Measurements from ENCODE around the gene UNKL.
"Not testable (repeated sequence)": the region's sequence is repeated elsewhere in the genome, so short reads cannot be mapped to it uniquely, and the experiment has no call there.

Gene UNKL

GRCh38 chr16:1445518-1446203 is 31.2 kb upstream of the UNKL start:
- no peak for DNase-seq

- no peak for DNase-seq
Observed at GRCh38 chr16:1444730-1445517, 30.4 kb upstream of the UNKL start.

- DNase-seq = no peak
Observed at GRCh38 chr16:1443980-1444729, 29.7 kb upstream of the UNKL start, which contains the start of gene CCDC154. Gene CCDC154, minus strand, starts transcription at chr16:1444556. Its CDS starts 234 bp downstream, at chr16:1444322.

- no peak for DNase-seq
Observed at GRCh38 chr16:1443403-1443973, 29.0 kb upstream of the UNKL start.

GRCh38 chr16:1442697-1443096 is 28.2 kb upstream of the UNKL start:
- DNase-seq = no peak

GRCh38 chr16:1441391-1441829 is 26.9 kb upstream of the UNKL start:
- no peak for DNase-seq

- not testable (repeated sequence) for DNase-seq
Observed at GRCh38 chr16:1439699-1440074, 25.2 kb upstream of the UNKL start.

GRCh38 chr16:1439058-1439698 is 24.7 kb upstream of the UNKL start:
- no peak for DNase-seq

GRCh38 chr16:1438229-1439057 is 23.9 kb upstream of the UNKL start:
- no peak for DNase-seq

GRCh38 chr16:1437606-1438005 is 23.1 kb upstream of the UNKL start:
- no peak for DNase-seq

- no peak for DNase-seq
Observed at GRCh38 chr16:1436731-1437355, 22.3 kb upstream of the UNKL start.

- no peak for DNase-seq
Observed at GRCh38 chr16:1435921-1436697, 21.6 kb upstream of the UNKL start.

GRCh38 chr16:1434644-1435592 is 20.4 kb upstream of the UNKL start:
- no peak for DNase-seq

GRCh38 chr16:1433756-1434155 is 19.3 kb upstream of the UNKL start:
- DNase-seq = no peak

- no peak for DNase-seq
Observed at GRCh38 chr16:1433263-1433560, 18.7 kb upstream of the UNKL start.

- no peak for DNase-seq
Observed at GRCh38 chr16:1432388-1433262, 18.1 kb upstream of the UNKL start.

- no peak for DNase-seq
Observed at GRCh38 chr16:1431497-1432270, 17.2 kb upstream of the UNKL start.
